ENCODE data around the gene PRKAR2B.

GRCh38 chr7:107079212-107079940, 34.9 kb downstream of the PRKAR2B start:
- TF ChIP-seq CTCF (conservative IDR thresholded peaks at IDR 0.05; ENCODE audit: low read depth, low read length), result no peak
- TF ChIP-seq RCOR1 (IDR thresholded peaks at IDR 0.05; ENCODE audit: insufficient replicate concordance, low read length), result no peak
- TF ChIP-seq MXI1 (IDR thresholded peaks at IDR 0.05; ENCODE audit: borderline replicate concordance, low read depth, low read length), result no peak
- TF ChIP-seq SMC3 (IDR thresholded peaks at IDR 0.05; ENCODE audit: low read depth, low read length), result no peak
- TF ChIP-seq POLR2A (IDR thresholded peaks at IDR 0.05; ENCODE audit: low read depth, low read length), result no peak
- no peak for TF ChIP-seq CEBPB (IDR thresholded peaks at IDR 0.05; ENCODE audit: low read depth, low read length)
- TF ChIP-seq ELK1 (IDR thresholded peaks at IDR 0.05; ENCODE audit: borderline replicate concordance, low read depth, low read length), result no peak

All from IMR-90 (cell line).